Subcutaneous adipose tissue (tissue), 4 donors: ENCODE data around the gene PTPN21. TPM values are rescaled to one million over a fixed set of nuclear protein-coding genes. Genes with fewer than 3 reads are reported as not detected.

Experiments used
- CTCF ChIP-seq: fragments of 450-650 bp; IDR thresholded peaks from one replicate; pipeline ENCODE4 v1.5.1; 2016; ENCODE audit warnings: low read depth, mild to moderate bottlenecking, control low read depth, antibody characterized with exemption, moderate library complexity
- total RNA-seq, 4 donors: library from RNA; depleted of rRNA; stranded (reverse); fragments of >200 nt; gene quantifications; one replicate each; pipeline ENCODE4 v1.1.0, GENCODE V29; 2016

PTPN21 gene
- total RNA-seq, 4 donors from 2014 or later = 12.6 to 24.3 (median 20.7) TPM

GRCh38 chr14:88563845-88564244, 9.0 kb upstream of the PTPN21 start:
- TF ChIP-seq CTCF = no peak

- no peak for TF ChIP-seq CTCF
Observed at GRCh38 chr14:88562831-88563686, 8.3 kb upstream of the PTPN21 start, which contains the start of gene ZC3H14. ZC3H14 (plus strand) TSS chr14:88563037; CDS start chr14:88563134, 97 bp downstream.

- TF ChIP-seq CTCF = no peak
Observed at GRCh38 chr14:88562532-88562830, 7.7 kb upstream of the PTPN21 start.

GRCh38 chr14:88559852-88560251, 5.0 kb upstream of the PTPN21 start:
- no peak for TF ChIP-seq CTCF

- TF ChIP-seq CTCF = no peak
Observed at GRCh38 chr14:88556581-88556980, 1.8 kb upstream of the PTPN21 start.

GRCh38 chr14:88553886-88554456, 836 bp downstream of the PTPN21 start:
- no peak for TF ChIP-seq CTCF

GRCh38 chr14:88552876-88553275, 1.9 kb downstream of the PTPN21 start:
- no peak for TF ChIP-seq CTCF
